Gastrocnemius medialis (tissue), 4 donors: Measurements from ENCODE around the gene CENPE. TPM values are rescaled to one million over a fixed set of nuclear protein-coding genes. Genes with fewer than 3 reads are reported as not detected.

Source experiments
- ATAC-seq, 2 donors: fragments of 150-250 bp; one replicate each; pipeline ENCODE4 v1.9.1; 2016
- DNase-seq, 2 donors: peaks; one replicate each; pipeline ENCODE4 v3.0.0-alpha.2; 2019
- H3K27ac ChIP-seq, 4 donors: fragments of 200-600 bp; sonication (generic); 1 replicate in 1 of 4; 2 replicates in 3 of 4; pipeline ENCODE4 v1.5.1; 2016 to 2018; ENCODE audit warnings: mild to moderate bottlenecking in 2 of 4, moderate library complexity in 1 of 4
- H3K27me3 ChIP-seq, 3 donors: fragments of 200-600 bp; sonication (generic) in 2 of 3; 1 replicate in 1 of 3; 2 replicates in 2 of 3; pipeline versions ENCODE4 v1.5.1 to v1.6.0; 2016 to 2019; ENCODE audit warnings: mild to moderate bottlenecking in 1 of 3, moderate library complexity in 1 of 3
- H3K36me3 ChIP-seq, 2 donors: fragments of 200-600 bp; sonication (generic) in 1 of 2; one replicate each; pipeline ENCODE4 v1.5.1; 2017 to 2018
- H3K4me1 ChIP-seq, 2 donors: fragments of 200-600 bp; sonication (generic) in 1 of 2; one replicate each; pipeline ENCODE4 v1.5.1; 2016 to 2017; ENCODE audit warnings: mild to moderate bottlenecking in 2 of 2
- H3K4me3 ChIP-seq, 4 donors: fragments of 200-600 bp; sonication (generic) in 3 of 4; 1 replicate in 1 of 4; 2 replicates in 3 of 4; pipeline ENCODE4 v1.5.1; 2016 to 2019; ENCODE audit warnings: mild to moderate bottlenecking in 2 of 4
- H3K9me3 ChIP-seq, 3 donors: fragments of 200-600 bp; sonication (generic) in 2 of 3; 1 replicate in 1 of 3; 2 replicates in 2 of 3; pipeline ENCODE4 v1.5.1; 2016 to 2019
- CTCF ChIP-seq, 5 experiments: fragments of 450-650 bp in 3 of 5; fragments of 200-600 bp in 2 of 5; sonication (generic) in 2 of 5; IDR thresholded peaks in 4 of 5; conservative IDR thresholded peaks in 1 of 5; 1 replicate in 4 of 5; 2 replicates in 1 of 5; pipeline ENCODE4 v1.5.1; 2016 to 2019; ENCODE audit warnings: antibody characterized with exemption in 5 of 5, mild to moderate bottlenecking in 3 of 5, moderate library complexity in 3 of 5
- POLR2A ChIP-seq, 2 donors: fragments of 450-650 bp; IDR thresholded peaks; one replicate each; pipeline ENCODE4 v1.6.1; 2017; ENCODE audit warnings: antibody characterized with exemption in 2 of 2, mild to moderate bottlenecking in 2 of 2, moderate library complexity in 2 of 2
- in situ Hi-C, 4 donors: fragments of 200-750 bp; cut with MboI; loops; one replicate each; pipeline versions ENCODE4 v1.15.0 to v1.8.0; 2017; ENCODE audit warnings: low sequenced_read_pairs in 4 of 4
- intact Hi-C: fragments of 100-400 bp; cut with DNase I; formaldehyde crosslinking; loops from one replicate; pipeline ENCODE4 v1.15.1; 2023; ENCODE audit warnings: low total_unique reads
- total RNA-seq, 4 donors: library from RNA; depleted of rRNA; stranded (reverse); fragments of >200 nt; gene quantifications; one replicate each; pipeline versions ENCODE4 v1.1.0 to v1.2.3, GENCODE V29; 2016

The CENPE gene
- total RNA-seq, 4 donors from 2014 or later: 0.15 to 0.63 (median 0.18) TPM

GRCh38 chr4:103086551-103086950, 111.6 kb downstream of the CENPE start:
- DNase-seq (no peak), ATAC-seq (no peak)
- Histone ChIP-seq H3K36me3 (peaks cover 0 to 73% of the 10 kb centered on the region in 2 donors), H3K4me1 (no peaks in the 10 kb centered on the region), H3K4me3 (no peak overlapping the region), H3K9me3 (no peaks in the 10 kb centered on the region), H3K27me3 (no peaks in the 10 kb centered on the region), H3K27ac (no peak overlapping the region)
- intact Hi-C loops (no loop called here), in situ Hi-C loops (no loop called here)
- TF ChIP-seq POLR2A (IDR thresholded peaks at IDR 0.05) (no peak), CTCF (IDR thresholded peaks at IDR 0.05 in 4 of 5, conservative IDR thresholded peaks at IDR 0.05 in 1 of 5) (no peak)

GRCh38 chr4:103085555-103086196, 112.5 kb downstream of the CENPE start:
- intact Hi-C loops: no loop called here
- TF ChIP-seq POLR2A (IDR thresholded peaks at IDR 0.05) (no peak), CTCF (IDR thresholded peaks at IDR 0.05 in 4 of 5, conservative IDR thresholded peaks at IDR 0.05 in 1 of 5) (no peak)
- Histone ChIP-seq H3K27me3 (no peaks in the 10 kb centered on the region), H3K27ac (no peak overlapping the region), H3K4me3 (no peak overlapping the region), H3K36me3 (peaks cover 0 to 75% of the 10 kb centered on the region in 2 donors), H3K4me1 (no peaks in the 10 kb centered on the region), H3K9me3 (no peaks in the 10 kb centered on the region)
- in situ Hi-C loops: no loop called here
- DNase-seq: no peak
- ATAC-seq: no peak

- Histone ChIP-seq H3K27ac (no peak overlapping the region), H3K36me3 (peaks cover 0 to 20% of the 10 kb centered on the region in 2 donors), H3K9me3 (no peaks in the 10 kb centered on the region), H3K27me3 (no peaks in the 10 kb centered on the region), H3K4me1 (peaks cover 6 to 21% of the 10 kb centered on the region in 2 donors), H3K4me3 (no peak overlapping the region)
- intact Hi-C loops: loop anchor here (5.0 kb wide), 1 partner anchor 252 kb away; the partner anchor contains the start of gene UBE2D3
- in situ Hi-C loops: no loop called here
- ATAC-seq: no peak
- TF ChIP-seq POLR2A (IDR thresholded peaks at IDR 0.05) (no peak), CTCF (IDR thresholded peaks at IDR 0.05 in 4 of 5, conservative IDR thresholded peaks at IDR 0.05 in 1 of 5) (no peak)
- DNase-seq: no peak
These were observed 118.5 kb downstream of the CENPE start for GRCh38 chr4:103079621-103080020.

GRCh38 chr4:103076747-103077347, 121.3 kb downstream of the CENPE start, which contains the start of gene SLC9B2:
Gene SLC9B2 (minus strand): TSS chr4:103076761. CDS start chr4:103067550, 9,211 bp downstream.
- no peaks in the 10 kb centered on the region for H3K27me3 ChIP-seq
- H3K9me3 ChIP-seq: no peaks in the 10 kb centered on the region
- H3K4me3 ChIP-seq: peak within 1 kb of the TSS; percentile 69 to 94 (median 78)
- TF ChIP-seq POLR2A (IDR thresholded peaks at IDR 0.05): no peak
- TF ChIP-seq CTCF (IDR thresholded peaks at IDR 0.05 in 4 of 5, conservative IDR thresholded peaks at IDR 0.05 in 1 of 5): no peak
- peaks cover 6 to 21% of the 10 kb centered on the region in 2 donors for H3K4me1 ChIP-seq
- DNase-seq: no peak
- in situ Hi-C loops: no loop called here
- H3K27ac ChIP-seq: peak within 1 kb of the TSS; percentile 79 to 95 (median 82)
- intact Hi-C loops: loop anchor here (2.0 to 5.0 kb wide), 3 partner anchors 22 to 250 kb away; partner anchors contain the start of genes BDH2 and UBE2D3
- peaks cover 0 to 13% of the 10 kb centered on the region in 2 donors for H3K36me3 ChIP-seq
- peak in 1 of 2 donors; percentile 82 for ATAC-seq
